Anterior cingulate cortex (tissue), 58 donors: ENCODE data around the gene KCTD19.

ENCODE experiments used
- DNase-seq, 58 donors: peaks; one replicate each; lab custom pipeline; 2025; lab: John Stamatoyannopoulos, UW

The KCTD19 gene

GRCh38 chr16:67327743-67328142, 1.2 kb upstream of the KCTD19 start:
- DNase-seq: peak in 1 of 58 donors; percentile 0

- no peak for DNase-seq
Measured at GRCh38 chr16:67326115-67326471, 448 bp downstream of the KCTD19 start.

GRCh38 chr16:67317853-67318252, 8.7 kb downstream of the KCTD19 start:
- DNase-seq: no peak

- no peak for DNase-seq
Measured at GRCh38 chr16:67312719-67313118, 13.8 kb downstream of the KCTD19 start.

- peak in 9 of 58 donors; percentile 3 to 30 (median 14) for DNase-seq
Measured at GRCh38 chr16:67311607-67312488, 14.7 kb downstream of the KCTD19 start.

- DNase-seq: no peak
Measured at GRCh38 chr16:67310561-67310960, 16.0 kb downstream of the KCTD19 start.

- no peak for DNase-seq
Measured at GRCh38 chr16:67305216-67306071, 21.1 kb downstream of the KCTD19 start.

- no peak for DNase-seq
Measured at GRCh38 chr16:67304020-67304419, 22.5 kb downstream of the KCTD19 start.

- no peak for DNase-seq
Measured at GRCh38 chr16:67302970-67303369, 23.6 kb downstream of the KCTD19 start.

- DNase-seq: no peak
Measured at GRCh38 chr16:67302076-67302475, 24.5 kb downstream of the KCTD19 start.

- no peak for DNase-seq
Measured at GRCh38 chr16:67301080-67301782, 25.3 kb downstream of the KCTD19 start.

- no peak for DNase-seq
Measured at GRCh38 chr16:67299269-67299668, 27.3 kb downstream of the KCTD19 start.

- DNase-seq: no peak
Measured at GRCh38 chr16:67298277-67298676, 28.3 kb downstream of the KCTD19 start.

GRCh38 chr16:67296420-67296819, 30.1 kb downstream of the KCTD19 start:
- no peak for DNase-seq

GRCh38 chr16:67294938-67295361, 31.6 kb downstream of the KCTD19 start:
- DNase-seq: no peak

- no peak for DNase-seq
Measured at GRCh38 chr16:67294171-67294757, 32.3 kb downstream of the KCTD19 start.

- no peak for DNase-seq
Measured at GRCh38 chr16:67291461-67291860, 35.1 kb downstream of the KCTD19 start.

GRCh38 chr16:67287960-67288359, 38.6 kb downstream of the KCTD19 start:
- DNase-seq: no peak

- no peak for DNase-seq
Measured at GRCh38 chr16:67286441-67287235, 39.9 kb downstream of the KCTD19 start.
